HepG2 (cell line): ENCODE measurements around the gene SLC38A1.

ENCODE experiments used
- ARHGAP35 ChIP-seq: sonication (generic); formaldehyde crosslinking; IDR thresholded peaks from 2 replicates; pipeline ENCODE4 v1.9.0; 2022; ENCODE audit warnings: mild to moderate bottlenecking, inconsistent platforms, moderate library complexity, missing genetic modification reagents, borderline replicate concordance
- EZH2 ChIP-seq: conservative IDR thresholded peaks from 2 replicates; pipeline ENCODE4 v1.6.1; 2012; ENCODE audit warnings: mild to moderate bottlenecking, low read depth, low read length, moderate library complexity
- FOSL2 ChIP-seq: sonication (generic); formaldehyde crosslinking; IDR thresholded peaks from 2 replicates; pipeline ENCODE4 v1.4.0; 2020; ENCODE audit warnings: missing genetic modification reagents

- TF ChIP-seq FOSL2 (0 out of 2 replicates have a peak, but pooled peaks have one; percentile 38), ARHGAP35 (CRISPR knock-in tag) (no peak), EZH2 (no peak)
These were observed 48.8 kb downstream of the SLC38A1 start for GRCh38 chr12:46219877-46220655.
